NCI-H1105 (cell line): ENCODE data around the gene RNF168.
A peak's percentile ranks its signal among the peaks of the same experiment; 100 is the strongest.
"Not testable (repeated sequence)": the region's sequence is repeated elsewhere in the genome, so short reads cannot be mapped to it uniquely, and the experiment has no call there.

Source experiments
- DNase-seq: peaks from one replicate; lab custom pipeline; 2025; lab: John Stamatoyannopoulos, UW

RNF168 gene

DNA sequence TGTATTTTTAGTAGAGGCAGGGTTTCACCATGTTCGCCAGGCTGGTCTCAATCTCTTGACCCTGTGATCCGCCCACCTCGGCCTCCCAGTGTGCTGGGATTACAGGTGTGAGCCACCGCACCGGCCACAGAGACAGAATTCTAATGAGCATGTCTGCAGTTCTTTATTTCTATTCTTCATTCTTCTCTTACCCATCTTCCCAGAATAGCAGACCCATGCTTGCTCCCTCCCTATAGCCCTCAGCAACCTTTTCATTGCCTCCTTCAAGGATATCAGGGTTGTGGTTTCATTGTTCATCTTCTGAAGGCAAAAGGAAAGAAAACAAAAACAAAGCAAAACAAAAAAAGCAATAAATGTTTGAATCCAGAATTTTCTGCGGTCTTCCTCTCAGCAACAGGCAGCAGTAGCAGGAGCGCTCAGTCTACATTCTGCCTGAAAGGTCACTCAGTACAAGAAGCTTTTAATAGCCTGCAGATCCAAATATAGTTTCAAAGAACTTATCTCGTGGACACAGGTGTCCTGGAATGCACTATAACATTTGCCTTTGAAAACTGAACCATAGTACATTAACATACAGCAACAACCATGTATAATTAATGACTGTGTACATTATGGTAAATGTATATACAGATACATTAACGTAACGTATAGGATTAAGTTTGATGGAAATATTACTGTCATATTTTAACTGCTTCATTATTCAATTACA lies 11.5 kb upstream of the RNF168 start, which contains the start of gene SMCO1:
Gene SMCO1, minus strand, starts transcription at position 434 of the 709 bp plus-strand sequence. Its CDS starts 137 bp downstream, at position 297.
- DNase-seq = no peak

DNA sequence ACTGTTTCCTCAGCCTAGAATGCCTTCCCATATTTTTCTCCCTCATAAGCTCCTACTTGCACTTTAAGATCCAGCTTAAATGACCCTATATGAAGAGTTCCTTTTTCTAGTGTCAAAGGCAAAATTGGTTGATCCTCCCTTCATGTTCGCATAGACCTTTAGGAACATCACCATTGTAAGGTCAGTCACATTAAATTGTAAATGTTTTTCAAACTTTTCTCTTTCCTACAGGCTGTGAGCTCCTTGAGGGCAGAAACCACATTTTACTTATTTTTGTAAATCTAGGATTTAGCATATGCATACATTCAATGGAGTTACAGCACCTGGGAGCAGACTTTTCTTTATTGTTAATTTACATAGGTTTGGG lies 10.8 kb upstream of the RNF168 start:
- DNase-seq = no peak

DNA sequence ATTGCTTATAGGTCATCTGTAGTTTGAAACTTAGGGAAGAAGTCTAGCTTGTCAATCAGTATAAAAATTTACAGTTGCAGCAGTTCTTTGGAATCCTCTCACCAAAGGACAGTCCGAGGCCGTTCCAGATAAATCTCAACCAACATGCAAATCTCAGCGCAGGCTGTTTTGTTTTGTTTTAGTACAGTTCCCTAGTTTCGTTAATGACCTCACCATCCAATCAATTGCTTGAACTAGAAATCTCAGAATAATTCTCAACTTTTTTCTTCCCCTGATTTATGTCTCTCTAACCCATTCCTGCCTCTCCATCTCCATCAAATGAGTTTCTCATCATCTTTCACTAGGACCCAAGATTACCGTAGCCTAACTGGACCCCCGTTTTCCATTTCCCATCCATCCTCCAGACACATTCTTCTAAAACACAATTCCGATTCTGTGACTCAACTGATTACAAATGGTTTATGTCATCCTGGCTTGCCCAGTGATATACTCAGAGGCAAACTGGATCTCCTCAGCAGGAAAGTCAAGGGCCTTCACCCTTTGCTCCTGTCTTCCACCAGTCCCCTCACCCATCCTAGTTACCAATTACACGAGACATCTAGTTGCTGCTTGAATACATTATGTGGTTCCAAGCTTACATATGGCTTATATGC lies 10.3 kb upstream of the RNF168 start:
- DNase-seq = no peak

DNA sequence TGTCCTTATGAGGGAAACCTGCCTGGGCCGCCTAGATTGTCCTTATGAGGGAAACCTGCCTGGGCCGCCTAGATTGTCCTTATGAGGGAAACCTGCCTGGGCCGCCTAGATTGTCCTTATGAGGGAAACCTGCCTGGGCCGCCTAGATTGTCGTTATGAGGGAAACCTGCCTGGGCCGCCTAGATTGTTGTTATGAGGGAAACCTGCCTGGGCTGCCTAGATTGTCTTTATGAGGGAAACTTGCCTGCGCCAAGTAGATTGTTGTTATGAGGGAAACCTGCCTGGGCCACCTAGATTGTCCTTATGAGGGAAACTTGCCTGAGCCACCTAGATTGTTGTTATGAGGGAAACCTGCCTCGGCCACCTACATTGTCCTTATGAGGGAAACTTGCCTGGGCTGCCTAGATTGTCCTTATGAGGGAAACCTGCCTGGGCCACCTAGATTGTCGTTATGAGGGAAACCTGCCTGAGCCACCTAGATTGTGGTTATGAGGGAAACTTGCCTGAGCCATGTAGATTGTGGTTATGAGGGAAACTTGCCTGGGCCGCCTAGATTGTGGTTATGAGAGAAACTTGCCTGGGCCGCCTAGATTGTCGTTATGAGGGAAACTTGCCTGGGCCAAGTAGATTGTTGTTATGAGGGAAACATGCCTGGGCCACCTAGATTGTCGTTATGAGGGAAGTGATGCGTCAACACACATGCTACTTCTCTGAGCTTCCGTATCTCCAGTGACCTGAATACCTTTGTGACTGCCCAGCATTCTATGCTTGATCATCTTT lies 8.3 kb upstream of the RNF168 start:
- DNase-seq = not testable (repeated sequence)

DNA sequence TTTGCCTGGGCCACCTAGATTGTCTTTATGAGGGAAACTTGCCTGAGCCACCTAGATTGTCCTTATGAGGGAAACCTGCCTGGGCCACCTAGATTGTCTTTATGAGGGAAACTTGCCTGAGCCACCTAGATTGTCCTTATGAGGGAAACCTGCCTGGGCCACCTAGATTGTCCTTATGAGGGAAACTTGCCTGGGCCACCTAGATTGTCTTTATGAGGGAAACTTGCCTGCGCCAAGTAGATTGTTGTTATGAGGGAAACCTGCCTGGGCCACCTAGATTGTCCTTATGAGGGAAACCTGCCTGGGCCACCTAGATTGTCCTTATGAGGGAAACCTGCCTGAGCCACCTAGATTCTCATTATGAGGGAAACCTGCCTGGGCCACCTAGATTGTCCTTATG lies 7.5 kb upstream of the RNF168 start:
- not testable (repeated sequence) for DNase-seq

DNA sequence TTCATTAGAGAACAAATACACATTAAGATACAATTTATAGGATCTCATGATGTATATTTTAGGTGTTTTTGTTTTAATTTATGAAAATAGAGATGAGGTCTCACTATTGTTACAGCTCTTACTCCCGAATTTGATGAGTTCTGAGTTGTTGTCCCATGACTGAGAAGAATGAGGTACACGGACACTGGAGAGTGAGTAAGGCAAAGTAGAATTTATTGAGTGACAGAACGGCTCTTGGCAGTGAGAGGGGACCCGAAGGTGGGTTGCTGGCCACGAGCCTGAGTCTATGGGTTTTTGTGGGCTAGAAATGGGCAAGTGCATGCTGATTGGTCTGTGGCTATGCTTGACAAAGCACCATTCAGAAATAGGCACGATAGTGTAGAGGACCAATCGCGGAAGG lies 3.1 kb upstream of the RNF168 start:
- DNase-seq = no peak

DNA sequence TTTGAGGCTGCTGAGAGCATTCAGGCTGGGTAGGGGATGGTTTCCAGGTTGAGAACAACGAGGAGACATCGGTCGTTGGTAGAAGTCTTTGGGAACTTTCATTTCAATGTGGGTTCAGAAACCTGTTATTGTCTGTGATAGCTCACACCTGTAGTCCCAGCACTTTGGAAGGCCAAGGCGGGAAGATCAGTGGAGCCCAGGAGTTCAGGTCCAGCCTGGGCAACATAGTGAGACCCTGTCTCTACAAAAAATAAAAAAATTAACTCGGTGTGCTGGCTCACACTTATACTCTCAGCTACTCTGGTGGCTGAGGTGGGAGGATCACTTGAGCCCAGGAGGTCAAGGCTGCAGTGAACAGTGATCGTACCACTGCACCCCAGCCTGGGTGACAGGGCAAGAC lies 988 bp upstream of the RNF168 start:
- no peak for DNase-seq

DNA sequence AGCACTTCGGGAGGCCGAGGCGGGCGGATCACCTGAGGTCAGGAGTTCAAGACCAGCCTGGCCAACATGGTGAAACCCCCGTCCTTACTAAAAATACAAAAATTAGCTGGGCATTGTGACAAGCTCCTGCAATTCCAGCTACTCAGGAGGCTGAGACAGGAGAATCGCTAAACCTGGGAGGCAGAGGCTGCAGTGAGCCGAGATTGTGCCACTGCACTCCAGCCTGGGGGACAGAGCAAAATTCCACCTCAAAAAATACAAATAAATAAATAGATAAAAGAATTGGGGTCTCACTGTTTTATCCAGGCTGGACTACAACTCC lies 470 bp upstream of the RNF168 start:
- not testable (repeated sequence) for DNase-seq

DNA sequence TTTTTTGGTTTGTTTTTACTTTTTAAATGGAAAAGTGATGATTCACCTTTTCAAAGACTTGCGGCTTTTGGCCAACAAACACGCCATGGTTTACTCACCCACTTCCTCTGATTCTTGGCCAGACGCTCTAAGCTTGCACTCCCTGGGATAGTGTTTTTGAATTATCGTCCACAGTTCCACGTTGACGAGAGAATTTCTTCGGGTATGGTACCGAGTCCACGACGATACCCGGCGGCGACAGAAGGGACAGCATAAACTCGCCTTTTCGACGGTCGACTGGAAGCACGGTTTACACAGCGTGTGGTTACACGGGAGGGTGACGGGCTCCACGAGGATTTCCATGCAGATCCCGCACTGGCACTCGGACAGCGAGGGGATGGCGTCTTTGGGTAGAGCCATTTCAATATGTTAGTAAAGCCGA lies 783 bp downstream of the RNF168 start:
- peak; percentile 17 for DNase-seq

DNA sequence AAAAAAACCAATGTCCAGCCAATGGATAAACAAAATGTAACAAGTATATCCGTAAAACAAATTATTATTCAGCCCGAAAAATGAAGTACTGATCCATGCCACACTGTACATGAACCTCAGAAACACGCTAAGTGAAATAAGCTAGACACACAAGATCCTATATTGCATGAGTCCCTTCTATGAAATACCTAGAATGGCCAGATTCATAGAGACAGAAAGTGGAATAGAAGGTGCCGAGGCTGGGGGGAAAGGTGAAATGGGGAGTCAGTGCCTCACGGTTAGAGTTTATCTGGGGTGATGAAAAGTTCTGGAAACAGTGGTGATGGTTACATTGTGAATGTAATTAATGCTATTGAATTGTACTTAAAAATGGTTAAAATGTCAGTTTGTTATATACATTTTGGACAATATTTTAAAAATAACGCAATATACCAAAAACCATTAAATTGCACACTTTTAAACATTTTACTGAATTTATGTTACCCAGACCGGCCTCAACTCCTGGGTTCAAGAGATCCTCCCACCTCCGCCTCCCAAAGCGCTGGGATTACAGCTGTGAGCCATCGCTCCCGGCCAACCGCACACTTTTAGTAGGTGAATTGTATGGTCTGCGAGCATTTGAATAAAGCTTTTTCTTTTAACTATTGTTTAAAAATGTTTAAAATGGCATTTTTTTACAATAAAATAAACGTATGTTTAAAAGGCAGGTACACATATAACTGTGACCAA lies 2.1 kb downstream of the RNF168 start:
- peak; percentile 19 for DNase-seq

DNA sequence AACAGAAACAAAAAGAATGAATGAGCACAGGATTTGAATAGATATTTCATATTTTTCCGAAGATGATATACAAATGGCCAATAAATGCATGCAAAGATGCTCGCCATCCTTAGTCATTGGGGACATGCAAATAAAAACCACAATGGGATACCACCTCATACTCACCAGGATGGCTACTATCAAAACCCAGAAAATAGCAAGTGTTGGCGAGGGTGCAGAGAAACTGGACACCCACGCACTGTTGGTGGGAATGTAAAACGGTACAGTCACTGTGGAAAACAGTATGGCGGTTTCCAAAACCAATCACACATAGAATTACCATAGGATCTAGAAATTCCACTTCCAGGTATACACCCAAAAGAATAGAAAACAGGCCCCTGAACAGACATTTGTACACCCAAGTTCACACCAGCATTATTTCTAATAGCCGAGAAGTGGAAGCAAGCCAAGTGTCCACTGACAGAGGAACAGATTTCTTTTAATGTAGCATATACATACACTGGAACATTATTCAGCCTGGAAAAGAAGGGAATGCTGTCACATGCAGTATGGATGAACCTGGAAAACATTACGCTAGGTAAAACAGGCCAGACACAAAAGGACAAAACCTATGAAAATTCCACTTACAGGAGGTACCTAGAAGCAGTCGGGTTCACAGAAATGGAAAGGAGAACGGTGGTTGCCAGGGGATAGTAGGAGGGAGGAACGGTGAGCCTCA lies 3.6 kb downstream of the RNF168 start:
- no peak for DNase-seq

DNA sequence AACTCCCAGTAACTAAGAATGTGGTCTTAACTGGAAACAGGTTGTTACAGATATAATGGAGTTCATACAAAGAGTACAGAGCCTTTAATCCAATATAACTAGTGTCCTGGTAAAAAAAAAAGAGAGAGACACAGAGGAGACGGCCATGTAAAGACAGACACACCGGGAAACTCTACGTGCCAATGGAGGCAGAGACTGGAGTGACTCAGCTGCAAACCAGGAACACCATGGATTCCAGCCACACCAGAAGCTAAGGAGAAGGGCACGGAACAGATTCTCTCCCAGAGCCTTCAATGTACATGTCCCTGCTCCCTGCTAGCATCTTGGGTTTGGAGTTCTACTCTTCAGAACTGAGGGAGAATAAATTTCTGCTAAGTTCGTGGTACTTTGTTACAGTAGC lies 4.5 kb downstream of the RNF168 start:
- DNase-seq = no peak

DNA sequence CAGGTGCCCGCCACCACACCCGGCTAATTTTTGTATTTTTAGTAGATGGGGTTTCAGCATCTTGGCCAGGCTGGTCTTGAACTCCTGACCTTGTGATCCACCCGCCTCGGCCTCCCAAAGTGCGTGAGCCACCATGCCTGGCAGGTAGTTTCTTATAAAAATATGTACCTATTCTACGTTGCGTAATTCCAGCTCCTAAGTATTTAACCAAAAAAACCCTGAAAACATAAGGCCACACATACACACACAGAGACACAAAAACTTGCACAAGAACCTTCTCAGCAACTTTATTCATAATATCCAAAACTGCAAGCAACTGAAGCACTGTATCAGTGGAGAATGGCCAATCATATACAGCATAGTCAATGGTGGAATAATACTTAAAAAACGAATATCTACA lies 5.3 kb downstream of the RNF168 start:
- no peak for DNase-seq

DNA sequence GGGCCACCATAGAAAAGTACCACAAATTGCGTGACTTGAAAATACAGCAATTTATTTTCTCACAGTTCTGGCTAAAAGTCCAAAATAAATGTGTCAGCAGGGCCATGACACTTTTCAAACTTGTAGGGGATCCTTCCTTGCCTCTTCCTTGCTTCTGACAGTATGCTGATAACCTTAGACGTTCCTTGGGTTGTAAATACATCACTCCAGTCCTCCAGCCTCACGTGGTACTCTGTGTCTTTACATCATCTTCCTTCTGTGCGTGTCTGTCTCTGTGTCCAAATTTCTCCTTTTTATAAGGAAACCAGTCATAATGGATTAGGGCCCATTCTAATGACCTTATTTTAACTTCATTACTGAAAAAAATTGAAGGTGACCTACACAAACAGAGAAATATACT lies 7.4 kb downstream of the RNF168 start:
- DNase-seq = no peak

DNA sequence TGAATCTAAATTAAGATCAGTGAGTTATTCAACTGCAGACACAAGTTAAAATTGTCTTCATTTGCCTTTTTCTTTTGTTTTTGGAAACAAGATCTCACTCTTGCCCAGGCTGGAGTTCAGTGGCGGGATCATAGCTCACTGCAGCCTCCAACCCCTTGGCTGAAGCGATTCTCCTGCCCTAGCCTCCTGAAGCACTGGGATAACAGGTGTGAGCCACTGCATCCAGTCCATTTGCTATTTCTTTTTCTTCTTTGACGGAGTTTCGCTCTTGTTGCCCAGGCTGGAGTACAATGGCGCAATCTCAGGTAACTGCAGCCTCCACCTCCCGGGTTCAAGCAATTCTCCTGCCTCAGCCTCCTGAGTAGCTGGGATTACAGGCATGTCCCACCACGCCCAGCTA lies 10.3 kb downstream of the RNF168 start:
- no peak for DNase-seq

DNA sequence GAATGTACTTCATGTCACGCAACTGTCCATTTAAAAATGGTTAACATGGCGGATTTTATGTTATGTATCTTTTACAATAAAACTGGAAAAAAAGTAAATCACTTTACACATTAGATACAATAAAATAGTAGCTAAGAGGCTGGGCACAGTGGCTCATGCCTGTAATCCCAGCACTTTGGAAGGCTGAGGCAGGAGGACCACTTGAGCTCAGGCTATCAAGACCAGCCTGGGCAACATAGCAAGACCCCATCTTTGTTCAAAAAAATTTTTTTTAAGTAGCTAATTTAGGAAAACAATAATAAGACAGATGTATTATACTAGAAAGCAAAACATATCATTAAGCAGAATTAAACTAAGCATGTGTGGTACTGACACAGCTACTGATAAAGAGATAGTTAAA lies 11.5 kb downstream of the RNF168 start:
- no peak for DNase-seq

DNA sequence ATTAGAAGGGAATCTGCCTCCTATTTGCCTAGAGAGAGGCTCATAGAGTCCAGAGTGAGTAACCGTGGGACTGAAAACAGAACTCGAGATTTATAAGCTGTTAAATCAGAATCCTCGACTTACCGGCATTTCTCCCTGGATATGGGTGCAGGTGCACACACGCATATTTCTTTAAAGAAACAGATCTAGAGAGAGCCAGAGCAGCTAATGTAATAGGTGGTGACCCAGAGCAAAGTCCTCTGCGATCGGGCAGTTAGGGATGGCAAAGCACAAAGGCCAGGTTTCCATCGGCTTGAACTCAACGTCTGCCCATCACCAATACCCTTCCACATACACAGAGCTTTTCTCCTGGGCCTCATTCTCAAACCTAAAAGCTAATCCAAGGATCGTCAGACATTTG lies 13.8 kb downstream of the RNF168 start:
- DNase-seq = no peak

DNA sequence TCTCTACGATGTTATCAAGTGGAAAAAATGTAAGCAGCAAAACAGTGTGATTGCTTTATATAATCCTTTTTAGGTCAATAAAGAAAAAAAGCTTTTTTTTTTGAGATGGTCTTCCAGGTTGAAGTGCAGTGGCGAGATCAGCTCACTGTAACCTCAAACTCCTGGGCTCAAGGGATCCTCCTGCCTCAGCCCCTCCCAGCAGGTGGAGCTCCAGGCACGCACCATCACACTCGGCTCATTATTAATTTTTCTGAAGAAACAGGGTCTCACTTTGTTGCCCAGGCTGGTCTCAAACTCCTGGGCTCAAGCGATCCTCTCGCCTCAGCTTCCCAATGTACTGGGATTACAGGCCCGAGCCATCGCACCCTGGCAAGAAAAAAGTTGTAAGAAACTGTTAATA lies 17.3 kb downstream of the RNF168 start:
- no peak for DNase-seq

DNA sequence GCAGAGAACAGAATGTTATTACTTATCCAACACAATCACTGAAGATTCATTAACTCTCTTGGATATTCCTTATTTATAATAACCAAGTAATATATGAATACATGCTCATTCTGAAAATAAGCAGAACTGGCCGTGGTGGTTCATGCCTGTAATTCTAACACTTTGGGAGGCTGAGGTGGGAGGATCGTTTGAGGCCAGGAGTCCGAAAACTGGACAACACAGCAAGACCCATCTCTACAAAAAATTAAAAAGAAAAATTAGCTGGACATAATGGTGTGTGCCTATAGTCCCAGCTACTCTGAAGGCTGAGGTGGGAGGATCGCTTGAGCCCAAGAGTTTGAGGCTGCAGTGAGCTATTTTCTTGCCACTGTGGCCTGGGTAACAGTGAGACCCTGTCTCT lies 25.9 kb downstream of the RNF168 start:
- no peak for DNase-seq

DNA sequence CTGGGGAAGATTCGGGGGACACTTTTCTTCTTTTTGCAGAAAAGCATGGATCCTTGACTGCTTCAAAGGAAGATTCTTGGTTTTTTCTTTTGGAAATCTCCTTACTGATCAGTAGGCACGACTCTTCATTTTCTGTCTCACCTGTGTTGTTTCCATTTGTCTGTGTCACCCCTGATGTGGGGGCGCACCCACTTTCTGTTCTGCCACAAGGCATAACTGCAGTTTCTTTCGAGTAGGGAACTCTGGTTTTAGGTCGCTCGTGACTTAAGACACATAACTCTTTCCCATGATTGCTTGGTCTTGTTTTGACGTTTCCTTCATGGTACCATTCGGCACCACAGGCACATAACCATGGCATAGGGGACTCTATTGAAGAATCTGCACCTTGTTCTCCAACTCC lies 31.3 kb downstream of the RNF168 start:
- no peak for DNase-seq

DNA sequence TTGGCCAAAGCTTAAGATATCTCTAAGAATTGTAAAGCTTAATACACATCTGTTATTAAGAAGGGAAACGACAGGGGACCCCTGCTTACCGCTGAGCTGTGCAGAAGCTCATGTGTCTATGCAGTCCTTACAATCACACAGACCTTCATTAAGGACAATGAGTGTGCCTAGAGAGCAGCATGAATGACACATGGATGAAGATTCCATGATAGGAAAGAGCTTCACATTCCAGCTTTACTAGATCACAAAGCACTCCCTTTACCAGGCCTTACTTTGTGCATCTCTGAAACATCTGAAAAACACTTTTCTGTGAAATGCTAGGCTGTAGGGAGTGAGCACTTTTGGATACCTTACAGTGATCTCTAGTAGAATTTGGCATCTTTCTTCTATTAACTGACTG lies 32.0 kb downstream of the RNF168 start:
- DNase-seq = no peak

DNA sequence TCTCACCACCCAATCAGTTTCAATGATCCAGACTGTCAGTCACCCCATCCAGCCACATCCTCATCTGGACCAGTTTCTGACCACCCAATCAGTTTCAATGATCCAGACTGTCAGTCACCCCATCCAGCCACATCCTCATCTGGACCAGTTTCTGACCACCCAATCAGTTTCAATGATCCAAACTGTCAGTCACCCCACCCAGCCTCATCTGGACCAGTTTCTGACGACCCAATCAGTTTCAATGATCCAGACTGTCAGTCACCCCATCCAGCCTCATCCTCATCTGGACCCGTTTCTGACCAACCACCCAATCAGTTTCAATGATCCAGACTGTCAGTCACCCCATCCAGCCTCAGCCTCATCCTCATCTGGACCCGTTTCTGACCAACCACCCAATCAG lies 33.4 kb downstream of the RNF168 start:
- not testable (repeated sequence) for DNase-seq
